Dedifferentiated amniotic fluid mesenchymal stem cell (primary cell): Measurements from ENCODE around the gene WNT7A.
"Not testable (repeated sequence)": the region's sequence is repeated elsewhere in the genome, so short reads cannot be mapped to it uniquely, and the experiment has no call there.

Experiments used
- DNase-seq: peaks from one replicate; pipeline ENCODE4 v3.0.0-alpha.2; 2016; ENCODE audit errors: extremely low spot score

WNT7A gene

GRCh38 chr3:13865581-13865980, 14.3 kb downstream of the WNT7A start:
- DNase-seq: no peak

- no peak for DNase-seq
Measured at GRCh38 chr3:13865106-13865505, 14.8 kb downstream of the WNT7A start.

- no peak for DNase-seq
Measured at GRCh38 chr3:13863965-13864595, 15.8 kb downstream of the WNT7A start.

GRCh38 chr3:13863382-13863952, 16.4 kb downstream of the WNT7A start:
- no peak for DNase-seq

GRCh38 chr3:13861461-13861860, 18.4 kb downstream of the WNT7A start:
- DNase-seq: no peak

- DNase-seq: no peak
Measured at GRCh38 chr3:13860001-13860400, 19.9 kb downstream of the WNT7A start.

- no peak for DNase-seq
Measured at GRCh38 chr3:13858768-13859520, 20.9 kb downstream of the WNT7A start.

- no peak for DNase-seq
Measured at GRCh38 chr3:13857702-13858380, 22.0 kb downstream of the WNT7A start.

- DNase-seq: not testable (repeated sequence)
Measured at GRCh38 chr3:13856628-13857027, 23.2 kb downstream of the WNT7A start.

GRCh38 chr3:13856006-13856405, 23.9 kb downstream of the WNT7A start:
- no peak for DNase-seq

- DNase-seq: no peak
Measured at GRCh38 chr3:13854492-13854891, 25.4 kb downstream of the WNT7A start.

GRCh38 chr3:13853978-13854296, 25.9 kb downstream of the WNT7A start:
- DNase-seq: no peak

GRCh38 chr3:13853256-13853977, 26.5 kb downstream of the WNT7A start:
- DNase-seq: no peak

GRCh38 chr3:13852638-13853009, 27.2 kb downstream of the WNT7A start:
- no peak for DNase-seq

- no peak for DNase-seq
Measured at GRCh38 chr3:13851997-13852637, 27.8 kb downstream of the WNT7A start.

GRCh38 chr3:13851091-13851849, 28.6 kb downstream of the WNT7A start:
- no peak for DNase-seq

- DNase-seq: no peak
Measured at GRCh38 chr3:13850161-13850945, 29.5 kb downstream of the WNT7A start.

- DNase-seq: no peak
Measured at GRCh38 chr3:13849018-13849417, 30.9 kb downstream of the WNT7A start.

GRCh38 chr3:13846716-13847570, 32.9 kb downstream of the WNT7A start:
- DNase-seq: no peak
